Nephron (organoid): ENCODE measurements around the gene SEPTIN14.
"Not testable (repeated sequence)": the region's sequence is repeated elsewhere in the genome, so short reads cannot be mapped to it uniquely, and the experiment has no call there.

ENCODE experiments used
- H3K27ac Mint-ChIP-seq, 3 experiments: 2 replicates each; pipeline ENCODE4 v1.8.0; 2020; ENCODE audit warnings: mixed read lengths in 3 of 3, mild to moderate bottlenecking in 2 of 3, moderate library complexity in 1 of 3
- H3K27me3 Mint-ChIP-seq: 2 replicates; pipeline ENCODE4 v1.8.0; 2021; ENCODE audit warnings: low read depth, mild to moderate bottlenecking, moderate library complexity, mixed read lengths
- H3K36me3 Mint-ChIP-seq: 2 replicates; pipeline ENCODE4 v1.8.0; 2020; ENCODE audit warnings: low read depth, mixed read lengths
- H3K4me1 Mint-ChIP-seq: 2 replicates; pipeline ENCODE4 v1.8.0; 2020; ENCODE audit warnings: mixed read lengths
- H3K4me3 Mint-ChIP-seq, 3 experiments: 2 replicates each; pipeline ENCODE4 v1.8.0; 2020; ENCODE audit warnings: mild to moderate bottlenecking in 3 of 3, mixed read lengths in 3 of 3, moderate library complexity in 2 of 3
- H3K9me3 Mint-ChIP-seq: 2 replicates; pipeline ENCODE4 v1.8.0; 2020; ENCODE audit warnings: mixed read lengths
- CTCF ChIP-seq, 3 experiments: fragments of 200-600 bp; sonication (generic); IDR thresholded peaks; one replicate each; pipeline ENCODE4 v1.5.0; 2021; ENCODE audit warnings: antibody characterized with exemption in 3 of 3; ENCODE audit not compliant: unreplicated experiment in 3 of 3

The SEPTIN14 gene

GRCh38 chr7:55862652-55863051 is at the start of gene SEPTIN14:
Gene SEPTIN14 (minus strand): TSS chr7:55862752. CDS start chr7:55861996, 756 bp downstream.
- not testable (repeated sequence) for H3K4me1 Mint-ChIP-seq, H3K27ac Mint-ChIP-seq, H3K36me3 Mint-ChIP-seq, H3K27me3 Mint-ChIP-seq, H3K4me3 Mint-ChIP-seq
- peaks cover 17% of the 10 kb centered on the region for H3K9me3 Mint-ChIP-seq

- Mint-ChIP-seq H3K4me3 (no peak overlapping the region), H3K27me3 (no peaks in the 10 kb centered on the region)
These were observed 41.6 kb upstream of the SEPTIN14 start for GRCh38 chr7:55903985-55904759.

GRCh38 chr7:55901059-55901458 is 38.5 kb upstream of the SEPTIN14 start:
- not testable (repeated sequence) for H3K4me3 Mint-ChIP-seq, H3K4me1 Mint-ChIP-seq, H3K27me3 Mint-ChIP-seq, H3K27ac Mint-ChIP-seq
- H3K36me3 Mint-ChIP-seq: peaks cover 62% of the 10 kb centered on the region
- peaks cover 37% of the 10 kb centered on the region for H3K9me3 Mint-ChIP-seq

More at GRCh38 chr7:55903985-55904759, 41.6 kb upstream of the SEPTIN14 start:
- H3K4me1 Mint-ChIP-seq: no peaks in the 10 kb centered on the region
- no peak overlapping the region for H3K27ac Mint-ChIP-seq
- H3K9me3 Mint-ChIP-seq: peaks cover 20% of the 10 kb centered on the region
- peaks cover 67% of the 10 kb centered on the region for H3K36me3 Mint-ChIP-seq
- TF ChIP-seq CTCF (IDR thresholded peaks at IDR 0.05; ENCODE audit: unreplicated experiment in 3 of 3): no peak

GRCh38 chr7:55898287-55898686 is 35.7 kb upstream of the SEPTIN14 start:
- Mint-ChIP-seq H3K9me3 (peaks cover 40% of the 10 kb centered on the region), H3K4me3 (no peak overlapping the region)

GRCh38 chr7:55895021-55895420 is 32.5 kb upstream of the SEPTIN14 start:
- H3K36me3 Mint-ChIP-seq: peaks cover 58% of the 10 kb centered on the region
- H3K4me3 Mint-ChIP-seq: no peak overlapping the region
- H3K9me3 Mint-ChIP-seq: peaks cover 27% of the 10 kb centered on the region
- no peaks in the 10 kb centered on the region for H3K27me3 Mint-ChIP-seq
- H3K27ac Mint-ChIP-seq: no peak overlapping the region
- no peaks in the 10 kb centered on the region for H3K4me1 Mint-ChIP-seq
- TF ChIP-seq CTCF (IDR thresholded peaks at IDR 0.05; ENCODE audit: unreplicated experiment in 3 of 3): no peak

More at GRCh38 chr7:55898287-55898686, 35.7 kb upstream of the SEPTIN14 start:
- H3K27ac Mint-ChIP-seq: no peak overlapping the region
- peaks cover 67% of the 10 kb centered on the region for H3K36me3 Mint-ChIP-seq
- no peaks in the 10 kb centered on the region for H3K27me3 Mint-ChIP-seq
- TF ChIP-seq CTCF (IDR thresholded peaks at IDR 0.05; ENCODE audit: unreplicated experiment in 3 of 3): no peak
- H3K4me1 Mint-ChIP-seq: no peaks in the 10 kb centered on the region

- H3K4me1 Mint-ChIP-seq: no peaks in the 10 kb centered on the region
- peaks cover 22% of the 10 kb centered on the region for H3K9me3 Mint-ChIP-seq
- TF ChIP-seq CTCF (IDR thresholded peaks at IDR 0.05; ENCODE audit: unreplicated experiment in 3 of 3): no peak
- peaks cover 54% of the 10 kb centered on the region for H3K36me3 Mint-ChIP-seq
- H3K27me3 Mint-ChIP-seq: no peaks in the 10 kb centered on the region
- H3K27ac Mint-ChIP-seq: no peak overlapping the region
- no peak overlapping the region for H3K4me3 Mint-ChIP-seq
These were observed 31.4 kb upstream of the SEPTIN14 start for GRCh38 chr7:55893940-55894339.

- peaks cover 15% of the 10 kb centered on the region for H3K36me3 Mint-ChIP-seq
- not testable (repeated sequence) for H3K9me3 Mint-ChIP-seq, H3K4me1 Mint-ChIP-seq, H3K27me3 Mint-ChIP-seq
- peak overlapping the region; percentile 97 to 99 (median 98) for H3K27ac Mint-ChIP-seq
- peak overlapping the region; percentile 88 to 95 (median 92) for H3K4me3 Mint-ChIP-seq
These were observed 25.8 kb upstream of the SEPTIN14 start for GRCh38 chr7:55888378-55888777.
